A673 (cell line): Measurements from ENCODE around the gene PDIA4. TPM values are rescaled to one million over a fixed set of nuclear protein-coding genes. Genes with fewer than 3 reads are reported as not detected.
"Not testable (repeated sequence)": the region's sequence is repeated elsewhere in the genome, so short reads cannot be mapped to it uniquely, and the experiment has no call there.

Source experiments
- BruUV-seq: library from RNA; stranded (reverse); fragments of 400-500 nt; replicated peaks from 2 replicates; lab custom pipeline; 2021; lab: Mats Ljungman, UMichigan
- CTCF ChIA-PET: fragments of 300-600 bp; sonication (Branson Sonifier 250); formaldehyde crosslinking; loops from one replicate; lab custom pipeline; 2022; ENCODE audit warnings: antibody characterized with exemption; lab: Charles Lee
- POLR2A ChIA-PET: fragments of 300-600 bp; sonication (Branson Sonifier 250); formaldehyde crosslinking; loops from one replicate; lab custom pipeline; 2022; ENCODE audit warnings: antibody characterized with exemption; ENCODE audit not compliant: low non-redundant PET; lab: Charles Lee
- DNase-seq: peaks from one replicate; pipeline ENCODE4 v3.0.0-alpha.2; 2015; ENCODE audit warnings: low spot score
- H3K27ac ChIP-seq: fragments of 200-600 bp; sonication (generic); 2 replicates; pipeline ENCODE4 v1.5.1; 2016; ENCODE audit warnings: mixed run types, low read depth, mild to moderate bottlenecking, mixed read lengths, antibody characterized with exemption, low read length; ENCODE audit not compliant: poor library complexity, severe bottlenecking
- H3K27me3 ChIP-seq: fragments of 200-600 bp; sonication (generic); replicated peaks from 2 replicates; pipeline ENCODE4 v1.6.1; 2017; ENCODE audit warnings: mixed run types, low read depth, mild to moderate bottlenecking, mixed read lengths, antibody characterized with exemption, low read length; ENCODE audit not compliant: insufficient read depth, poor library complexity
- H3K36me3 ChIP-seq: fragments of 200-600 bp; sonication (generic); 2 replicates; pipeline ENCODE4 v1.6.1; 2016; ENCODE audit warnings: mixed run types, mild to moderate bottlenecking, mixed read lengths, antibody characterized with exemption, low read length; ENCODE audit not compliant: insufficient read depth, poor library complexity, severe bottlenecking
- H3K4me1 ChIP-seq: fragments of 200-600 bp; sonication (generic); 2 replicates; pipeline ENCODE4 v1.6.1; 2017; ENCODE audit warnings: mixed run types, mild to moderate bottlenecking, mixed read lengths, antibody characterized with exemption, low read length; ENCODE audit not compliant: insufficient read depth, poor library complexity, severe bottlenecking
- H3K4me3 ChIP-seq: fragments of 200-600 bp; sonication (generic); 2 replicates; pipeline ENCODE4 v1.5.1; 2016; ENCODE audit warnings: low read depth, mixed run types, mild to moderate bottlenecking, mixed read lengths, low read length; ENCODE audit not compliant: poor library complexity, severe bottlenecking
- H3K9me3 ChIP-seq: fragments of 200-600 bp; sonication (generic); 2 replicates; pipeline ENCODE4 v1.6.1; 2016; ENCODE audit warnings: mixed run types, low read depth, mild to moderate bottlenecking, mixed read lengths, antibody characterized with exemption, low read length; ENCODE audit not compliant: poor library complexity, severe bottlenecking
- CTCF ChIP-seq: fragments of 300-800, 200-600 bp; sonication (generic); conservative IDR thresholded peaks from 2 replicates; pipeline ENCODE4 v1.5.1; 2017; ENCODE audit warnings: low read depth, mild to moderate bottlenecking, antibody characterized with exemption, low read length, moderate library complexity, mixed read lengths
- EZH2 ChIP-seq: fragments of 200-600 bp; sonication (generic); IDR thresholded peaks from 2 replicates; pipeline ENCODE4 v1.6.1; 2017; ENCODE audit warnings: borderline replicate concordance, low read depth, mild to moderate bottlenecking, mixed read lengths, antibody characterized with exemption, low read length; ENCODE audit not compliant: poor library complexity, severe bottlenecking
- intact Hi-C: fragments of 100-400 bp; cut with micrococcal nuclease; formaldehyde crosslinking; loops from one replicate; pipeline ENCODE4 v1.10.0; 2022; ENCODE audit not compliant: unreplicated experiment
- total RNA-seq: library from RNA; stranded (reverse); gene quantifications from 2 replicates; pipeline ENCODE4 v1.2.3, GENCODE V29; 2021

The PDIA4 gene
- total RNA-seq, 1 experiment from 2014 or later, result 235 TPM

- intact Hi-C loops, result no loop called here
- Histone ChIP-seq H3K9me3 (peaks cover 11% of the 10 kb centered on the region), H3K4me1 (no peaks in the 10 kb centered on the region), H3K4me3 (no peak overlapping the region), H3K27ac (no peak overlapping the region), H3K36me3 (no peaks in the 10 kb centered on the region), H3K27me3 (no peaks in the 10 kb centered on the region)
- no TSS peak for BruUV-seq
- ChIA-PET POLR2A (no interaction called here), CTCF (no interaction called here)
- TF ChIP-seq EZH2 (no peak), CTCF (no peak)
- no peak for DNase-seq
Observed at GRCh38 chr7:149036676-149037075, 8.4 kb upstream of the PDIA4 start.

DNA sequence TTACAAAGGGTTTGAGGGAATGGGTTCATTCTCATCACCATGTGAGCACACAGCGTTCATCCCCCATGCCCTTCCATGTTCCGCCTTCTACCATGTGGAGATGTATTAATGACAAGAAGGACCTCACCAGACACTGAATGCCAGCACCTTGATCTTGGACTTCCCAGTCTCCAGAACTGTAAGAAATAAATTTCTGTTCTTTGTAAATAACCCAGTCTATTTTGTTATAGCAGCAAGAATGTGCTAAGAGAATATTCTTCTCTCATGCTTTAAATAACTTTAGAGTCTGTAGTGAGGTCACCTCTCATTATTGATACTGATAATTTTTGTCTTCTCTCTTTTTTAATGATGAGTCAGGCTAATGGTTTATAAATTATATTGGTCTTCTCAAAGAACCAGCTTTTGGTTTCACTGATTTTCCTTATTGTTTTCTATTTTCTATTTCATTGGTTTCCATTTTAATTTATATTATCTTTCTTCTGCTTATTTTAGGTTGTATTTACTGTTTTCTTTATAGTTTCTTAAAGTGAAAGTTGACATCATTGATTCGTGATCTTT is 3.1 kb upstream of the PDIA4 start:
- no peaks in the 10 kb centered on the region for H3K9me3 ChIP-seq
- intact Hi-C loops, result no loop called here
- no peaks in the 10 kb centered on the region for H3K27me3 ChIP-seq
- POLR2A ChIA-PET, result no interaction called here
- no peak for DNase-seq
- BruUV-seq, result no TSS peak
- peaks cover 14% of the 10 kb centered on the region for H3K4me1 ChIP-seq
- no peak overlapping the region for H3K27ac ChIP-seq
- no peaks in the 10 kb centered on the region for H3K36me3 ChIP-seq
- TF ChIP-seq EZH2, result no peak
- TF ChIP-seq CTCF, result no peak
- no peak overlapping the region for H3K4me3 ChIP-seq
- CTCF ChIA-PET, result no interaction called here

DNA sequence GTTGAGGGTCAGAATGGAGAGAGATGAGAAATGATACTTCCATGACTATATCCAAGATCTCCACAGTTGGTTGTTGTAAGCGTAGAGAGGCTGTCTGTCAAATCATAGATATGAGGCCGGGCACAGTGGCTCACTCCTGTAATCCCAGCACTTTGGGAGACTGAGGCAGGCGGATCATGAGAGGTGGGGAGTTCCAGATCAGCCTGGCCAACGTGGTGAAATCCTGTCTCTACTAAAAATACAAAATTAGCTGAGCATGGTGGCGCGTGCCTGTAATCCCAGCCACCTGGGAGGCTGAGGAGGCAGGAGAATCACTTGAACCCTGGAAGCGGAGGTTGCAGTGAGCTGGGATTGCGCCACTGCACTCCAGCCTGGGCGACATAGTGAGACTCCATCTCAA is 2.1 kb upstream of the PDIA4 start:
- H3K27me3 ChIP-seq, H3K4me3 ChIP-seq, DNase-seq, BruUV-seq, POLR2A ChIA-PET, CTCF ChIA-PET, H3K36me3 ChIP-seq, H3K9me3 ChIP-seq, intact Hi-C loops, H3K27ac ChIP-seq: not testable (repeated sequence)
- peaks cover 19% of the 10 kb centered on the region for H3K4me1 ChIP-seq
